AG04450 (cell line): Measurements from ENCODE around the gene PRELID3B. TPM values are rescaled to one million over a fixed set of nuclear protein-coding genes. Genes with fewer than 3 reads are reported as not detected.
A peak's percentile ranks its signal among the peaks of the same experiment; 100 is the strongest.

Experiments used
- CTCF ChIA-PET: fragments of 300-600, 350-600 bp; formaldehyde crosslinking; extraction: SDS; loops from one replicate; lab custom pipeline; 2022; ENCODE audit warnings: antibody characterized with exemption, inconsistent platforms; lab: Charles Lee
- POLR2A ChIA-PET: fragments of 350-600 bp; formaldehyde crosslinking; extraction: SDS; loops from one replicate; lab custom pipeline; 2021; ENCODE audit warnings: antibody characterized with exemption, inconsistent platforms; lab: Yijun Ruan, JAX
- DNase-seq: peaks from one replicate; pipeline ENCODE4 v3.0.0-alpha.2; 2011; ENCODE audit warnings: low read depth, low spot score
- H3K27ac ChIP-seq: one replicate; pipeline ENCODE4 v1.5.1; 2012; ENCODE audit warnings: low read depth, low read length, control low read depth
- H3K27me3 ChIP-seq: one replicate; pipeline ENCODE4 v1.6.0; 2012; ENCODE audit warnings: low read length; ENCODE audit not compliant: control insufficient read depth, insufficient read depth
- H3K4me3 ChIP-seq: 2 replicates; pipeline ENCODE4 v1.5.1; 2011; ENCODE audit warnings: mild to moderate bottlenecking, low read depth, low read length, control low read depth
- H3K9me3 ChIP-seq: 2 replicates; pipeline ENCODE4 v1.5.1; 2012; ENCODE audit warnings: low read length; ENCODE audit not compliant: control insufficient read depth, insufficient read depth
- polyA minus RNA-seq: library from RNA; depleted of rRNA, polyadenylated mRNA; stranded (reverse); fragments of >200 nt; gene quantifications from 2 replicates; pipeline ENCODE4 v1.2.3, GENCODE V29; 2011; rRNA and poly(A)+ RNA removed
- polyA plus RNA-seq: library from polyadenylated mRNA; depleted of rRNA; stranded (reverse); fragments of >200 nt; gene quantifications from 2 replicates; pipeline ENCODE4 v1.2.3, GENCODE V29; 2011; rRNA removed
- TF ChIP-seq, protein P1 (sequence below): IDR thresholded peaks from 2 replicates; pipeline ENCODE4 v1.5.1; 2011; ENCODE audit warnings: low read depth, low read length, control low read depth, inconsistent platforms

The PRELID3B gene
- 51.7 and 58.2 TPM in 2 replicates for polyA plus RNA-seq
- 50.3 and 58.5 TPM in 2 replicates for polyA minus RNA-seq

DNA sequence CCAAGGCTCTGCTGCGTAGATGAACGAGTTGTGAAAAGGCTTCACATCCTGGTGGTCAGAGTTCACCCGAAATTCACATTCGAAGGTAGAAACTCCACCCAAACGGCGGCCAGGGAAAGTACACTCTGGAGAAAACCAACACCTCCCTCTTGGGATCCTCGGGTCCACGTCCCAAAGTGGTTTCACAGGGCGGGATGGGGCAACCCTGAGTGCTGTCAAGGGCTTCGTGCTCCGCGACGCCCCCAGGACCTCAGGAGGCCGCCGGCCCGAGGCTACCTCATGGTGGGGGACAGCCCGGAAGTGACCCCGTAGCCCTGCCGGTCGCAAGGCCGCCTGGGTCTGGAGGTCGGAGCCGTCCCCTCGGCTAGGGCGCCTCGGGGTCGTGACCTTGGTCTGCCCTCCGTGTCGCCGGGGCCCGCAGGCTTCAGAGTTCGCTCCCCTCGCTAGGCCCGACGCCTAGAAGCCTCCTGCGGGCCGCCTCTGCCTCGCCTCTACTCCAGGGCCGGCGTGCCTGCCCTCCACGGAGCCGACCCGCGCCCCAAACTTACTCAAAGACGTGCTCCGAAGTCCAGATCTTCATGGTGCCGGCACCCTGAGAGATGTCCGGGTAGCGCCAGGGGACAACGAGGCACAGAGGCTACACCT lies at the start of gene PRELID3B:
Gene PRELID3B, minus strand, starts transcription at position 636 of the 645 bp plus-strand sequence. Its CDS starts 56 bp downstream, at position 580.
- DNase-seq: no peak
- TF ChIP-seq, protein P1, sequence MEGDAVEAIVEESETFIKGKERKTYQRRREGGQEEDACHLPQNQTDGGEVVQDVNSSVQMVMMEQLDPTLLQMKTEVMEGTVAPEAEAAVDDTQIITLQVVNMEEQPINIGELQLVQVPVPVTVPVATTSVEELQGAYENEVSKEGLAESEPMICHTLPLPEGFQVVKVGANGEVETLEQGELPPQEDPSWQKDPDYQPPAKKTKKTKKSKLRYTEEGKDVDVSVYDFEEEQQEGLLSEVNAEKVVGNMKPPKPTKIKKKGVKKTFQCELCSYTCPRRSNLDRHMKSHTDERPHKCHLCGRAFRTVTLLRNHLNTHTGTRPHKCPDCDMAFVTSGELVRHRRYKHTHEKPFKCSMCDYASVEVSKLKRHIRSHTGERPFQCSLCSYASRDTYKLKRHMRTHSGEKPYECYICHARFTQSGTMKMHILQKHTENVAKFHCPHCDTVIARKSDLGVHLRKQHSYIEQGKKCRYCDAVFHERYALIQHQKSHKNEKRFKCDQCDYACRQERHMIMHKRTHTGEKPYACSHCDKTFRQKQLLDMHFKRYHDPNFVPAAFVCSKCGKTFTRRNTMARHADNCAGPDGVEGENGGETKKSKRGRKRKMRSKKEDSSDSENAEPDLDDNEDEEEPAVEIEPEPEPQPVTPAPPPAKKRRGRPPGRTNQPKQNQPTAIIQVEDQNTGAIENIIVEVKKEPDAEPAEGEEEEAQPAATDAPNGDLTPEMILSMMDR: no peak
- H3K27ac ChIP-seq: peak within 1 kb of the TSS; percentile 25
- ChIA-PET CTCF (no interaction called here), POLR2A (interaction anchor here (1.3 to 4.4 kb wide), 2 partner anchors 10 to 151 kb away, joined by 4 to 24 read pairs; partner anchors contain the start of gene ATP5F1E)
- no peaks in the 10 kb centered on the region for H3K27me3 ChIP-seq
- H3K9me3 ChIP-seq: peaks cover 2% of the 10 kb centered on the region; the same call in 1 of the 2 replicates
- H3K4me3 ChIP-seq: peak within 1 kb of the TSS; percentile 84

DNA sequence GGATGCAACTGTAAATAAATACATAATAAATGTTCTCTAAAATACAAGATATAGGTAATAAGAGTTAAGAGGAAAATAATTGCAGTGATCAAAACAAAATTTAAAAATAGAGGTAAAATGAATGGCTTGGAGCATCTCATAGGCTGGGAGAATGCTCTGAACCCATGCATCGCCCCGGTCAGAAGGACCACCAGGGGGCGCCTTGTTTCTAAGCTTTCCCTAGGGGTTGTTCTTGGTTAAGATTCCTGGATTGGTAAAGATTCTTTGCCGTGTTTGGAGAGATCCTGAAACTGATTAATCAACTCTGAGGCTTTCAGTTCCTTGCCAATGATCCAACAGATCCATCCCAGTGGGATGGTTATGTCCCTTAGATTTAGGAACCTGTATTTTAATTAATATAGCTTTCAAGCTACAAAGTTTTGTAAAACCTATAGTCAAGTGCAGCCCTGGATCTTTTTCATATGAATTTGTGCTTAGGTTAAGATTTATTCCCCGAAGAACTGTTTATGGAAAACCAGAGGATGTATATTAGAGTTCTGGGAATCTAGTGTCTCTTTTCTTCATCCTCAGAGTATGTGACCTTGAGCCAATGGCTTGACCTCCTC lies 45.3 kb upstream of the PRELID3B start:
- DNase-seq: no peak
- CTCF ChIA-PET: interaction anchor here (0.5 to 2.6 kb wide), 44 partner anchors 8 to 1488 kb away, joined by 3 to 24 read pairs (median 4); no protein-coding TSS in a partner anchor
- Histone ChIP-seq H3K4me3 (no peak overlapping the region), H3K27ac (no peak overlapping the region), H3K27me3 (peaks cover 13% of the 10 kb centered on the region), H3K9me3 (no peaks in the 10 kb centered on the region)
- TF ChIP-seq, protein P1: peak; percentile 90
- POLR2A ChIA-PET: interaction anchor here (0.6 kb wide), 1 partner anchor 16 kb away, joined by 3 read pairs; no protein-coding TSS in a partner anchor

DNA sequence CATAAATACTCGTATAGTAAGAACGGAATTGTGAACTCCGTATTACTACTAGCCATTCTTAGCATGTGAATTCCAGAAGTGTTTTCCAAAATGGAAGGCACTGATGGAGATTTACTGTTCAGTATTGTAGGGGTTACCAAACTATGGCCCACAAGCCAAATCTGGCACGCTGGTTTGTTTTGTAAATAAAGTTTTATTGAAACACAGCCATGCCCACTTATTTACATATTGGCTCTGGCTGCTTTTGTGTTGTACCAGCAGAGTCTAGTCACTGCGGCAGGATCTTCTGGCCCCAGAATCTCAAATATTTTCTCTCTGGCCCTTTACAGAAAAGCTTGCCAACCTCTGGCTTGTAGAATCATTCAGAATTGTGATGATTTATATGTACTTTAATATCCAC lies 44.3 kb upstream of the PRELID3B start:
- Histone ChIP-seq H3K9me3 (no peaks in the 10 kb centered on the region), H3K27me3 (peaks cover 13% of the 10 kb centered on the region), H3K4me3 (no peak overlapping the region), H3K27ac (no peak overlapping the region)
- POLR2A ChIA-PET: no interaction called here
- CTCF ChIA-PET: interaction anchor here (0.7 to 2.6 kb wide), 21 partner anchors 9 to 369 kb away, joined by 3 to 24 read pairs (median 6); no protein-coding TSS in a partner anchor
- TF ChIP-seq, protein P1: no peak
- no peak for DNase-seq

DNA sequence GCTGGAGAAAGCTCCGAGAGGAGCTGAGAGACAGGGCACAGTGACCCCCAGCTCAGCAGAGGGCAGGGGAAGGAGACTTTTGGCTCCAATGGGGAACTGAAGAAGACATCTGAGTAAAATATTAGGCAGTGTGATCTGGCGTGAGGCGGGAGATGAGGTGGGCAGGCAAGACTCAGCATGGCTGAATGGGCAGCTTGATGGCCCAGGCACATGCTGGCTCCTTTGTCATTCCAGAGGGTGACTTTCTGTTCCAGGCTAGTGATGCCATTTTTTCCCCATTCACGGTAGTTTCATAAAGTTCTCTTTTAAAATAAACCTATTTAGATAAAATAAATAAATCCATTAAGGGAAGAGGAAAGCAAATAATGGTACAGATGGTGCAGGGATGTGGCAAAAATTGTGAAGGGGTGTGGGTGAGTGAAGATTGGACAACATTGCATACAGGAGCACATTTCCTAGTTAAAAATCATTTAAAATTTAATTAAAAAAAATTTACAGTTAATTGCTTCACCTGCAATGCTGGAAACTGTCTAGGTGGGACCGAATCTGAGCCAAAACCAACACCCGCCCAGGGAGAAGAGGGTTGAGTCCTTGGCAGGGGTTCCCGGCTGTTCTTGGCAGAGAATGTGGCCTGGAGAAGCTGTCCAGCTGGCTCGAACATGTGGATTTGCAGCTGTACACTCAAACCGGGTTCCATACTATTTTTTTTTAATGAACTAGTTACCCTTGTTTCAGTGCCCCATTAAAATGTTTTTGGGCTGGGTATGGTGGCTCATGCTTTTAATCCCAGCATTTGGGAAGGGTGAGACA lies 41.7 kb upstream of the PRELID3B start:
- Histone ChIP-seq H3K9me3 (no peaks in the 10 kb centered on the region), H3K27ac (no peak overlapping the region), H3K27me3 (peaks cover 8% of the 10 kb centered on the region), H3K4me3 (no peak overlapping the region)
- no peak for DNase-seq
- ChIA-PET POLR2A (no interaction called here), CTCF (interaction anchor here (1.5 kb wide), 1 partner anchor 217 kb away, joined by 4 read pairs; no protein-coding TSS in a partner anchor)
- TF ChIP-seq, protein P1: no peak
